Measurements from ENCODE around the gene CASK.

GRCh38 chrX:41857670-41858069 is 65.7 kb downstream of the CASK start:
- TF ChIP-seq CTCF (IDR thresholded peaks at IDR 0.05; ENCODE audit: low read length) (no peak), EZH2phosphoT487 (IDR thresholded peaks at IDR 0.05; ENCODE audit: low read length) (no peak), EZH2 (optimal IDR thresholded peaks at IDR 0.05; ENCODE audit: low read depth, low read length) (no peak)
